ENCODE results near the gene HKDC1.
"Not testable (repeated sequence)": the region's sequence is repeated elsewhere in the genome, so short reads cannot be mapped to it uniquely, and the experiment has no call there.

HKDC1 gene

GRCh38 chr10:69306421-69306820 is 86.3 kb downstream of the HKDC1 start:
- no peak for TF ChIP-seq CTCF (IDR thresholded peaks at IDR 0.05; ENCODE audit: insufficient read depth, low read length, missing control alignments)
- no peak for DNase-seq (ENCODE audit: low read depth, low spot score)
- H3K4me3 ChIP-seq (ENCODE audit: low read depth, low read length), result no peak overlapping the region
- ChIA-PET CTCF (interaction anchor here (0.7 to 1.0 kb wide), 2 partner anchors 77 to 100 kb away, joined by 3 read pairs; no protein-coding TSS in a partner anchor), POLR2A (no interaction called here)

- CTCF ChIA-PET, result no interaction called here
- TF ChIP-seq CTCF (IDR thresholded peaks at IDR 0.05; ENCODE audit: insufficient read depth, low read length, missing control alignments), result no peak
- no peak for DNase-seq (ENCODE audit: low read depth, low spot score)
- POLR2A ChIA-PET, result no interaction called here
- no peak overlapping the region for H3K4me3 ChIP-seq (ENCODE audit: low read depth, low read length)
Observed at GRCh38 chr10:69307434-69307833, 87.3 kb downstream of the HKDC1 start.

GRCh38 chr10:69308304-69308703 is 88.2 kb downstream of the HKDC1 start:
- DNase-seq (ENCODE audit: low read depth, low spot score); CTCF ChIA-PET; POLR2A ChIA-PET; H3K4me3 ChIP-seq (ENCODE audit: low read depth, low read length): not testable (repeated sequence)

- POLR2A ChIA-PET, result no interaction called here
- no peak overlapping the region for H3K4me3 ChIP-seq (ENCODE audit: low read depth, low read length)
- no peak for DNase-seq (ENCODE audit: low read depth, low spot score)
- CTCF ChIA-PET, result no interaction called here
- no peak for TF ChIP-seq CTCF (IDR thresholded peaks at IDR 0.05; ENCODE audit: insufficient read depth, low read length, missing control alignments)
Observed at GRCh38 chr10:69311309-69311708, 91.2 kb downstream of the HKDC1 start.

- ChIA-PET POLR2A (interaction anchor here (0.6 kb wide), 1 partner anchor 41 kb away, joined by 3 read pairs; no protein-coding TSS in a partner anchor), CTCF (interaction anchor here (1.0 kb wide), 1 partner anchor 80 kb away, joined by 3 read pairs; no protein-coding TSS in a partner anchor)
Observed at GRCh38 chr10:69312528-69312927, 92.4 kb downstream of the HKDC1 start.

GRCh38 chr10:69315100-69315542 is 95.0 kb downstream of the HKDC1 start:
- H3K4me3 ChIP-seq (ENCODE audit: low read depth, low read length), result no peak overlapping the region
- no peak for TF ChIP-seq CTCF (IDR thresholded peaks at IDR 0.05; ENCODE audit: insufficient read depth, low read length, missing control alignments)
- DNase-seq (ENCODE audit: low read depth, low spot score), result no peak
- ChIA-PET POLR2A (no interaction called here), CTCF (no interaction called here)

More at GRCh38 chr10:69312528-69312927, 92.4 kb downstream of the HKDC1 start:
- H3K4me3 ChIP-seq (ENCODE audit: low read depth, low read length), result no peak overlapping the region
- TF ChIP-seq CTCF (IDR thresholded peaks at IDR 0.05; ENCODE audit: insufficient read depth, low read length, missing control alignments), result no peak
- no peak for DNase-seq (ENCODE audit: low read depth, low spot score)

GRCh38 chr10:69315610-69316312 is 95.6 kb downstream of the HKDC1 start:
- POLR2A ChIA-PET, result no interaction called here
- CTCF ChIA-PET, result no interaction called here
- no peak overlapping the region for H3K4me3 ChIP-seq (ENCODE audit: low read depth, low read length)
- no peak for DNase-seq (ENCODE audit: low read depth, low spot score)
- no peak for TF ChIP-seq CTCF (IDR thresholded peaks at IDR 0.05; ENCODE audit: insufficient read depth, low read length, missing control alignments)
